Measurements from ENCODE around the gene NFATC2.
"Not testable (repeated sequence)": the region's sequence is repeated elsewhere in the genome, so short reads cannot be mapped to it uniquely, and the experiment has no call there.

NFATC2 gene

DNA sequence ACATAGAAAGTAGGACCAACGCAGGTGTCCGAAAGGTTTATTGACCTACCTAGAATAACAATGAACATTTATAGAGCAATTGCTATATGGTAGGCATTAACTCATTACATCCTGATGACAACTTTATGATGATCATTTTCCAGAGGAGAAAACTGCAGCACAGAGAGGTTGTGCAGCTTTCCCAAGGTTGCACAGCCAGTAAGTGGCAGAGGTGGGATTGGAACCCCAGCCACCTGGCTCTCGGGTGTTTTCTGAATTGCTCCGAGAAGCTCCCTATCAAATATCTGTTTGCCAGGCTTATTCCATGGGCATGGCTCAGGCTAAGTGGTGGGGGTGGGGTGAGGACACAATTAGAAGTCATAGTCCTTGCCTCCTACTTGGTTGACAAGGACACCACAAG is 24.1 kb upstream of the NFATC2 start:
- DNase-seq: no peak

DNA sequence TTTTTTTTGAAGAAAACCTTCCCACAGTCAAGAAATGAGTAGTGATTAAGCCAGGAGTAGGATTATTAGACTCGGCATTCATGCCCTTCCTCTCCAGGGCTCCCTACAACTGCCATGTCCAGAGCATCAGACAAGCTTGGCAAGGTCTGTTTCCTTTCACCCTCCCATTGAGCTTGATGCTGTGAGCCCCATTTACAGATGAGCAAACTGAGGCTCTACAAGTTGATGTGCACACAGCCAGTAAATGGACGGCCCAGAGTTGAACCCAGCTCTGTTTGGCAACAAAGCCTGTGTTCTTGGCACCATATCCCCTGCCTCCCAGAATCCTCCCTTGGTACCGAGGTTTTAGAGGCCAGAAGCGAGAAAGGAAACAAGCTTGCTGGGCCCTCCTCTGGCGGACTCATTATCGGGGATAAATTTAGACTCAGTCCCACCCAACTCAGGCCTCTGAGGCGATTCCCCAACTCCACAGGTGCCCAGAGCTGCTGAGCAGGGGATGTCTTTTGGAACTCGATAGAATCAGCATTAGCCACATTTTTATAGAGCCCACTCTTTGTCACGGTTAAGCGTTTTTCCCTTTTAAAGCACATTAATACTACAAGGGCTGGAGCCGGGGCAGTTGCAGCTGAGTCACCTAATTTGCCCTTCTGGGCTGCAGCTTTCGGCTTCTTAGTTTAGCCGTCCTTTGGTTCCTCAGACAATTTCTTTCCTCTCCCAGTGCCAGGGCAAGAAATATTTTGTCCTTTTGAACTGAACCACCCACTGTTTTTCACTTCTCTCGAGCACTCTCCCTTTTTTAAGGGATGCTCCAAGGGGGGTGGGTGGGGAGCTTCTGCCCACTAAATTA is 23.0 kb upstream of the NFATC2 start:
- DNase-seq: no peak

DNA sequence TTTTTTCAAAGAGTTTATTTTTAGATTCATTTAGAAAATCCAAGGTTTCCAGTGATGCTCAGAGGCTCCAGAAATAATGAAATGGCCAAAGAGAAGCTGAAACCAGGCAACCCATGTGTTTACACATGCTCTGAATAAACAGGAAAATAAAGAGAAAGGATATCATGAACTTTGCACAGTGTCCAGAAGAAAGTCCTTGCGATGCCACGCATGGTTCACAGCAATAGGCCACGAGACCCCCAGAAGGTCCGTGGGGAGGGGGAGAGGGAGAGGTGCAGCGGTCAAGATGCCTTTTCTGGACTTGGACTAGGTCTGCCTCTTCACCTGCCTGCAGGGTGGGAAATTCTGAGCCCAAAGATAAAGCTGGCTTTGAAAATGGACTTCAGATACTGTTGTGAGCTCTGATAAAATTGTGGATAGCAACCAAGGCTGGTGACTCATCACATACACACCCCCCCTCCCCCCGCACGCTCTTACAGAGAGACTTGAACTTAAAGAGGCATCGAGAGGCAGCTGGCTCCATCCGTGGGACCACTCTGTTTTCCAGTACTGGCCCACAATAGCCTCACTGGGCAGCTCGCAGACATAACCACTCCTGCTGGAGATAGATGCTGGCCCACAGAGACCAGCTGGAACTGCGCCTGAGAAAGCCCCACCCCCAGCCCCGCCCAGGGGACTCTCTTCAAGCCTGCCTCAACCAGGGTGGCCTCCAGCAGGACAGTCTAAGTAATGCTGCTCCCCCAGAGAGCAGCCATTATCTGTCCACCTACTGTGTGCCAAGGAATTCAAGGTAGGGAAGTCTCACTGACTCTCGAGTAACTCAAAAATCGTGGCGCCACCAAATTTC is 21.2 kb upstream of the NFATC2 start:
- peak; percentile 24 for DNase-seq

DNA sequence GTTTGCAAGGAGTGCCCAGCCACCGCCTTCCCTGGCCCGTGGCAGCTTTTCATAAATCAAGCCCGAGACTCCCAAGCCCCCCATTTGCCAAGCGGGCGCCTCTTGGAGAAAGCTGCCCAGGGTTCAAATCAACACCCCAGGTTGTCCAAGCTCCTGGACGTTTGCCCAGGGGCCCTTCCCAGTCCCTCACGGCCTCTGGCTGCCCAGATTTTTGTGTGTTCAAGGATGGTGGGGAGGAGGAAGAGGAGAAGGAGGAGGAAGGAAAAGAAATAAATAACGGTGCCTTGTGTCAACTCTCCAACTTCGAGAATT is 20.6 kb upstream of the NFATC2 start:
- no peak for DNase-seq

DNA sequence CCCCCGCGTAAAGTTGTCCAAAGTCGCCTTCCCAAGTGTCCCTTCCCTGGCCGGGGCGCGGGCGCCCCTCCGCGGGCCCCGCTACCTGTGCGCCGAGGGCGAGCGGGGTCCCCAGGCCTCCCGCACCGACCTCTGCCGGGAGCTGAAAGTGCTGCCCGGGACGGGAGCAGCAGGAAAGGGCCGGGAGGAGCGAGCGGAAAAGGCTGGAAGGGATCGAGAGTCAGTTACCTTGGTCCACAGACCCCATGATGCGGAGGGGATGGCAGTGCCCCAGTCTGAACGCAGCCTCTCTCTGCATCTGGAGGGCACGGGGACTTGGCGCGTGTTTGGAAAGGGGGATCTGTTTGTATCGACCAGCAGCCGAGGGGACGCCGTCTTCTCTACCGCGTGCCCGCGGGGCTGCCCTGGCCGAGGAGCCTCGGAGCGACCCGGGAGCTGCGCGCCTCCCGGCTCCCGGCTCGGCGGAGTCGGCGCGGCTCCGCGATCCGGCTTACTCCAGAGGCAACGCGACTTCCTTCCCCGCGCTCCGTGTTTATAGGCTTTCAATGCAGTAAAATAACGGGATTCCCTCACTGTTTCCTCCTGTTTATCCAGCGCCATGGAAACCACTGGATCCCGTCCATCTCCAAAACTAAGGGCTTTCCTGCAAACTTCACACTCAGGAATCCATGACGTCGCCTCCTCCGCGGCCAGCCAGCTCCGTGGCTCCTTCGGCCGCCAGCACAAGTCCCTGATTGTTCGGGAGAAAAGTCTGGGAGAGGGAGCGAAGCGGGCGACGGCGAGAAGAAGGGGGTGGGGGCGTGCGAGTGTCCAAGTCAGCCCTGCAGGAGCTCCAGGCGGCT is 20.0 kb upstream of the NFATC2 start:
- DNase-seq: no peak

DNA sequence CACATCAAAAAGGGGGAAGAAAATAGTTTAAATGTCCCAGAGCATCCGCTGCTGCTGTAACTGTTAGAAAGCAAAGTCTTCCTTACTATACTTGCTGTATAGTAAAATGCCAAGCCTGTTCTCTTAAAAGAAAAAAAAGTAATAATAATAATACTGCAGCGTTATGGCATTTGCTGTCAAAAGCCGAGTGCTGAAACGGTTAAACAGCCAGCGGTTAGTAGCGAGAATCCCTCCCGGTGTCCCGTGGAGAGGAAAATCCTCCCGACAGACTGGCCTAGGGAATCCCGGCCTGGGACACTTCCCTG is 19.5 kb upstream of the NFATC2 start:
- DNase-seq: no peak

DNA sequence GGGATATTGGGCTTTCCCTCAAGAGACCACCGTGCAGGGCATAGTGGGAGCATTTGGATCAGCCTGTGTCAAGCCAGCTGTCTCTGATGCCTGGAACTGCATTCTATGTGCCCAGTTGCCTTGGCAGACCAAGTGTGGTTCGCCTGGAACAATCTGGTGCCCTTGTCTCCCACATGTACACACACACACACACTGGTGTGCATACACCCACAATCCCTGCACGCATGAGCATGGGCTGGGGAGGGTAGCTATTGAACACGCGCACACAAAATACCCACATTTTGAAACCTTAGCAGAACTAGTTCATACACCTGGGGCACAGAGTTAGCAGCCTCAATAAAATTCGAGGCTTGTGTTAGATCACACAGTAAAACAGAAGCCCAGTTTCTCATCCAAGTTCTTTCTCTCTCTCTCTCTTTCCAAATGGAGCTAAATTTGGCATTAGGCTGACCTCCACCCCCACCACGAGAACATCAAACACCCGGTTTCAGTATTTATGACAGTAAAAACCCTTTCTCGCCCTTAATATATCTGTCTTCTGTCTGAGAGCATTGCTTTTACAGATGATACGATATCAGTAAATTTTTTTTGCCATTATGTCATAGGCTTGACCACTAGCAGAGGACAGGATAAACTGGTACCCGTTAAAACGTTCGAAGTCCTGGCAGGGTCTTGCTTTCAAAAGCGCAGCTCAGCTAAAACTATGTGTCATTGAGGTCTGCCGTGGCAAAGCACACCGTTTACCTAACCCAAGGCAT is 18.2 kb upstream of the NFATC2 start:
- no peak for DNase-seq

DNA sequence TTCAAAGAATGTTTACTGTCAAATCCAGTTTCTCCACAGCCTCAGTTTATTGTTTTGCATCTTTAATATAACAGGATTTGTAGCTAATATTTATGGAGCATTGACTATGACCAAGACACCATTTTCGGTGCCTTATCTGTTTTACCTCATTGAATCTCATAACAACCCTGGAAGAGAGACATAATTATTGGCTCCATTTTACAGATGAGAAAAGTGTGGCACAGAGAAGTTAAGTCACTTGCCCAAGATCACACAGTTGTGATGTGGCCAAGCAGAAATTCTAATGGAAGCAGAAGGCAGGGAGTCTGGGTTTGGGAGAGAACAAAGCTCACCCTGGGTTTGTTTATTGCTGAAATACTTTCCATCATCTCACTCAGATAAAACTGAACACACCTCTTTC is 17.5 kb upstream of the NFATC2 start:
- DNase-seq: no peak

DNA sequence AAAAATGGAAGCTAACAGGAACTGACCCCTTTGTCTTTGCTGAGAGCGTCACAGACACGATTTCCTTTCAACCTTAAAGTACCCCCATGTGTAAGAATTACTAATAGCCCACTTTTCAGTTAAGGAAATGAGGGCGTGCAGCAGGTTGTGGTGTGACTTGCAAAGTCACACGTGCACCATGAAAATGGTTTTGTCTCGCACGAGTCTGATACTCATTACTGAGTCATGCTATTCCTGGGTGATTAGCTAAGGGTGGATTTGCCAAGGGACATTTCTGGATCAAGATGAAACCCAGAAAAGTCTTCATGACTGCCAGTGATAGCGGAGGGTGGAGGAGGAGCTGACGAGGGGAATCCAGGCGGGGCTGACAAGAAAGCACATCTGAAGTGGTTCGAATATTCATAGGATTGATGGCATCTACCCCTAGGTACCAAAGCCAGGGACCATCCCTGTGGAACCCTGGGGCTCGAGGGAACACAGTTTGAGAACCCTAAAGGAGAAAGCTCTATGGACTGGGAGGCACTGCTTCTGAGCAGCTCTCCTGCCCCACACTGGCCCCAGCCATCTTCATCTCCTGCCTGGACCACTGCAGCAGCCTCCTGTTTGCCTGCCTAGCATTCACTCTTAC is 12.1 kb upstream of the NFATC2 start:
- no peak for DNase-seq

DNA sequence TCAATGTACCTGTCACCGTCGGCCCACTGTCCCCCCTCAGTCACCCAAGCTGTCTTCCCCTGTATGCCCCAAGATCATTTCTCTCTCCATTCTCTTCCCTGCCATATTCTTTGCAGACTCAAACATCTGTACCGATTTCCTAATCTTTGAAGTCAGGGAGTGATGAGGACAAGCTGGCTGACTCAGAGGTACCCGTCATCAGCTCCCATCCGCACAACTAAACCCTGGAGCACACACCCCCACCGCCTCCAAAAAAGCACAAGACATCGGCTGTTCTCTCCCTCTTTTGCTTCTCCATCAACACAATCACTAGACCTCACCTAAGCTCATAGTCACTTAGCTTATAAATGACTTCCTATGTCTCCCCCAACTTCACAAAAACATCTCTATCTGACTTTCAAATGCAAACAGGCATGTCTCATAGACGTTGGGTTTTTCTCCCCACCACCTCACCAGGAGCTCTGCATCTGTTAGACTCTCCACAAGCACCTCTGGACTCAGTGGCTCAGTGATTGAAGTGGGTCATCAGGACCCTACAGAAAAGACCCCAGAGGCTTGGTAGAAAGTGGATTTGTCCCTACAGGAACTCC is 11.5 kb upstream of the NFATC2 start:
- DNase-seq: no peak

DNA sequence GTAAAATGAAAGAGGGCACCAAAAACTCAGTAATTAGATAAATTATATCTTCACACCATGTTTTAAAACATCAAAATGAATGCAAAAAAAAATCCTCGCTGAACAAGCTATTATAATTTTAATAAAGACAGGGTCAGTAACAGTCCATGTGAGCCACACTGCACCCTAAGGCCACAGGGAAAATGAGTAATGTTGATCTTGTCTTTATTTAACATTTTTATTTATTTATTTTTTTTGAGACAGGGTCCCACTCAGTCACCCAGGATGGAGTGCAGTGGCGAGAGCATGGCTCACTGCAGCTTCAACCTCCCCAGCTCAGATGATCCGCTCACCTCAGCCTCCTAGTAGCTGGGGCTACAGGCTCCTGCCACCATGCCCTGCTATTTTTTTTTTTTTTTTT is 8.7 kb upstream of the NFATC2 start:
- no peak for DNase-seq

DNA sequence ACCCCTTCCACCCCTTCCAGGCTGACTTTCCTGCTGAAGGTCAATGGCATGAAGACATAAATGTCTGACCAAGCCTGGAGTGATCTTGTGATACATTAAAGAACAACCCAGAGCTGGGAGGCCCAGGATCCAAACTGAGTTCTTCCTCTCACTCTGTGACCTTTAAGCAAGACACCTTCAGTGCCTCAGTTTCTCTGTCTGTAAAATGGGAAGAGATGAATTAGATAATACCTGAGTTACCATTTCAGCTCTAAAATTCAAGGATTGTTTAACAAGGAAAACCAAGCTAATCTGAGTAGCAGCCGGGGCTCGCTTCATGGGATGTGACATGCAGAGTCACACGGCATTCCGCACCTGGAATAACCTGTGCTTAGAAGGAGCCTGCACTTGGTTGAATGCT is 7.0 kb upstream of the NFATC2 start:
- DNase-seq: no peak

DNA sequence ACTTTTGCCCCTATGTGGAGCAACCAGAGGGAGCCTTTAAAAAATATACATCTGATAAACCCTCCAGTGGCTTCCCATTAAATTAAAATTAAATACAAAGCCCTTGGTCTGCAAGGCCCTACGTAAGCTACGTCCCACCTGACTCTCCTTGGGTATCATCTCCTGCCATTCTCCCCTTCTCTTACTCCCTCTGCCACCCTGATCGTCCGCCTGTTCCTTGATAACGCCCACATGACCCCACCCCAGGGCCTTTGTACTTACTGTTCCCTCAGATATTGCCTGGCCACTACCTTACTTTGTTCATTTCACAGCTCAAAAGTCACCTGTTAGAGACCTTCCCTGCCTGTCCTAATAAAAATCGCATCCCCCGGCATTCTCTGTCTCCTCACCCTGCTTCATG is 5.4 kb upstream of the NFATC2 start:
- DNase-seq: no peak

DNA sequence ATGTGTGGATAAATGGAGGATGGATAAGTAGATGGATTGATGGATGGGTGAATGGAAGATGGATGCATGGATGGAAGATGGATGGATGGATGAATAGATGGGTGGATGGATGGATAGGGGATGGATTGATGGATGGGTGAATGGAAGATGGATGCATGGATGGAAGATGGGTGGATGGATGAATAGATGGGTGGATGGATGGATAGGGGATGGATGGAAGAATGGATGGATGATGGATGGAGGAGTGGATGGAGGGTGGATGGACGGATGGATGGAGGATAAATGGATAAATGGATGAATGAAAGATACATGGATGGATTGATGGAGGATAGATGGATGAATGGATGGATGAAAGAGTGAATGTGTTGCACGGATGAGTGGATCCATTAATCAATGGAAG is 3.0 kb upstream of the NFATC2 start:
- no peak for DNase-seq

DNA sequence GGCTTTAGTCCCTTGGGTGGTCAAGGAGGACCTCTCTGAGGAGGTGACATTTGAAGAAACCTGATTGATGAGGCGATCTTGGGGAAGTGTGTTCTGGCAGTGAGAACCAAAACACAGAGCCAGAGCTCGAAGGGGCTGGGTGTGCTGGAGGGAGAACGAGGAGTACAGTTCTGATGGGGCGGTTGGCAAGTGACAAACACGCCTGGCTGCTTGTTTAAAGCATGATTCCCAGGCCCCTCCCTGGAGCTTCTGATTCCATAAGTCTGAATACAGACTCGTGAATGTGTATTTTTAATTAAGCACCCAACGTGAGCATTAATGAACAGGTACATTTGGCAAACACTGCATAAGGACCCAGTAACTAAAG is 886 bp upstream of the NFATC2 start:
- no peak for DNase-seq

DNA sequence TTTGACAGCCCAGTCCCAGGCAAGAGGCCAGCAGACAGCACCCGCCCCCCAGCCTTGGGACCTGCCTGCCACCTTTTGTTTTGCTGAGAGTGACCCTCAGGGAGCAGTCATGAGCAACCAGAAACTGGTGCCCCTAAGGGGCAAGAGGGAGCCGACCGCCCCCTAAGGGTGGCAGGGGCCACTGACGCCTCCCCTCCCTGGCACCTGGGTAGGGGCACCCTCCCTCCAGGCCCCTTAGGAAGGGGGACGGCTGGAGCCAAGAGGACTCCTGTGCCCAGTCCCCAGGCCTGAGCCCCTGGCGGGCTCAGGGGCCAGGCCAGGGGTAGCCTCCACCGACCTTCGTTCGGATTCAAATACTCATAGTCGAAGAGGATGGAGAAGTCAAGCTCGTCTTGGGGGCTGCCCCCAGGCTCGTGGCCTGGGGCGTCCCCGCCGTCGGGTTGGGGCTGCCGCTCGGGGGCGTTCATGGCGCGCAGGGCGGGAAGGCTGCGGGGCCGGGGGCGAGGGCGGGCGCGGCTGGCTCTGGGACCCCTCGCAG is 417 bp downstream of the NFATC2 start:
- peak; percentile 57 for DNase-seq

DNA sequence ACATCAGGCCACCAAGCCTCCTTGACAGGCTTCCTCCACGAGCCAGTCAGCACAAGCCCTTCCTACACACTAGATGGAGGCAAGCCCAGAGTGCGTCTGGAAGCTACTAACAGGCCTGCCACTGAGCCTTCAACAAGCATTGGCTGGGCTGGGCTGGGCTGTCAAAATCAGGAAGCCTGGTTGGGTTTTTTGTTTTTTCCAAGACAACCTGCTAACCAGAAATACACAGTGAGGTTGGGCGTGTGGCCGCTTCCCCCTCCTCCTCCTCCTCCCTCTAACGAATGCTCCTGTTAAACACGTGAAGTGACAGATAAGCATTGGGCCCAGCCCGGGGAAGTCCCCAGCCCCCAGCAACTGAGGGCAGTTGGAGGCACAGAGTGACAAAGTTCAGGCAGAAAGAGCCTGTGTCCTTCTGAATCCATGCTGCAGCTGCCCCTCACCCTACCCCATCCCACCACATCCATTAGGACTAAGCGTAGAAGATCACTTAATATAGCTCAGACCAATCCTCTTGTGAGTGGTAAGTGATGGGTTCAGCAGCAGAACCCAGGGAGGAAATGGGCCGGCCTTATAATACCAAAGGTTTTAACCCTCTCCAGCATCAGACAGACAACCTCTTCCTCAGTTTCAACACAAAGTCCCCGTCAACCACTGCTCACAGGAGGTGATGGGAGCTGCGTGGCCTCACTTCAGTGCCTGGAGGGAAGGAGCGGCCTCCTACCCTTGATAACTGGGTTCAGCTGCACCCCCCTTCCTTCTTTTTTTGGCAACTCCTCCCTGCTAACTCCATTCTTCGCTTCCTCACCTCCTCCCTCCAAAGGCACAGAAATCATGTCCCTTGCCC is 1.1 kb downstream of the NFATC2 start:
- peak; percentile 74 for DNase-seq

DNA sequence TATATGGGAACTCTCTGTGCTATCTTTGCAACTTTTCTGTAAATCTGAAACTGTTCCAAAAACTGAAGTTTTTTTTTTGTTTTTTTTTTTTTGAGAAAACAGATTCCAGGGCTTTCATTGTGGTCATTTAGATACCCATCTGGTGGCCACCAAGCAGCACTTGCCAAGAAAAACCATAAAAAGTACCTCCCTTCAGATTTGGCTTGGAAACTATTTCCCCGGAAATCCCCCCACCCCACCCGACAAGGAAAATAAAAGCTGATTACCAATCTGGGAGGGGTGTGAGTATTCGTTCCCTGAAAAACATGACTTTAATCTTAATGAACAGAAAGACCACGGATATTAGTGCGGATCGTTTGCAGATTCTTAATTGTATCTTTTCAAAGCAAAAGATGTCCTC is 1.9 kb downstream of the NFATC2 start:
- no peak for DNase-seq

DNA sequence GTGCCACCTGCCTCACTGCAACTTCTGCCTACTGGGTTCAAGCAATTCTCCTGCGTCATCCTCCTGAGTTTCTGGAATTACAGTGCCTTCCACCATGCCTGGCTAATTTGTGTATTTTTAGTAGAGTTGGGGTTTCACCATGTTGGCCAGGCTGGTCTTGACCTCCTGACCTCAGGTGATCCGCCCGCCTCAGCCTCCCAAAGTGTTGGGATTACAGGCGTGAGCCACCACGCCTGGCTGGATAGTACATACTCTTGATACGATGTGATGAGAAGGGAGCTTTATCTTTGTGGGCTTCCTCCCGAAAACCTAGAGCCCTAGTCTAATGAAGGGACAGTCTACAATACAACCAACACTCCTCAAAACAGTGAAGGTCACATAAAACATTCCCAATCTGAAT is 2.4 kb downstream of the NFATC2 start:
- DNase-seq: not testable (repeated sequence)

DNA sequence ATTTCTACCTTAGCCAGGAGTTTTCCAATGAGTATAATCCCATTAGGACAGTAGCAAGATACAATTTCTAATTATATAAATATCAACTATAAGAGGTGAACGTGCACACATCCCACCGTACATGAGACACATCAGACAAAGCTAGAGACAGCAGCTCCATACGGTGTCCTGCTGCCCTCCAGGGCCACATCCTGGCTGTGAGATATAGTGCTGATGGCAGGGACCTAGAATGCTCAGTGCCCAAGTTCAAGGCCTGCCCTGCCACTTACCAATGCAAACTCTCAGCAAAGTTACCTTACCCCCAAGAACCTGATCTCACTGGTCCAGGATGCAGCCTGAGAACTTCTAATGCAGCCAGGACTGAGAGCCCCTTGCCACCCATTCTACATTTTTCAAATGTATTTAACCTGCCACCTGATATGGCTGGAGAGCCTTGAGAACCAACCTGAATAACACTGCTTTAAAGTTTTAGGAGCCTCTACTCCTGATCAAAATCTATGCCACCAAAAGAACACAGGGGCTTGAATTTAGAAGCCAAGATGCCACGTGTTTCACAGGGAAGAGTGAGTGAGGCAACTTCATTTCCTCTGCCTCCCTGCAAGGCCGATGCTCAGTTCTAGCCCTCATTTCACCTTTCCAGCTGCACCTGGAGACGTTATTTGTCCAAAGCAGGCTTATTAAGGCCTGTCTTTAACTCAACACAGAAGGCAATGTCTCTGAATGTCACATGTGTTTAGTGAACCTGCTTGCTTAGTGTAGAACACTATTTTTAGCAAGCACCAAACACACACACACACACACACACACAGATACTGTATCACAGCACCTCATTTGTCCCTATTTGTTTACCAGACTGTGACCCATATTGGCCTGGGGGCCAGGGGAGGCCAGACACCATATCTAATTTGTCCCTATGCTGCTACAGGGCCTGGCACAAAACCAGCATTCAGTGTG is 6.1 kb downstream of the NFATC2 start:
- DNase-seq: no peak
